Measurements from ENCODE around the gene ELOF1.

Gene ELOF1

GRCh38 chr19:11555246-11555645 is 3.8 kb downstream of the ELOF1 start:
- no peak for ATAC-seq
- TF ChIP-seq TCF4 (CRISPR knock-in tag; IDR thresholded peaks at IDR 0.05; ENCODE audit: borderline replicate concordance): no peak
- TF ChIP-seq PATZ1 (CRISPR knock-in tag; IDR thresholded peaks at IDR 0.05; ENCODE audit: borderline replicate concordance): no peak
- TF ChIP-seq, protein P1, sequence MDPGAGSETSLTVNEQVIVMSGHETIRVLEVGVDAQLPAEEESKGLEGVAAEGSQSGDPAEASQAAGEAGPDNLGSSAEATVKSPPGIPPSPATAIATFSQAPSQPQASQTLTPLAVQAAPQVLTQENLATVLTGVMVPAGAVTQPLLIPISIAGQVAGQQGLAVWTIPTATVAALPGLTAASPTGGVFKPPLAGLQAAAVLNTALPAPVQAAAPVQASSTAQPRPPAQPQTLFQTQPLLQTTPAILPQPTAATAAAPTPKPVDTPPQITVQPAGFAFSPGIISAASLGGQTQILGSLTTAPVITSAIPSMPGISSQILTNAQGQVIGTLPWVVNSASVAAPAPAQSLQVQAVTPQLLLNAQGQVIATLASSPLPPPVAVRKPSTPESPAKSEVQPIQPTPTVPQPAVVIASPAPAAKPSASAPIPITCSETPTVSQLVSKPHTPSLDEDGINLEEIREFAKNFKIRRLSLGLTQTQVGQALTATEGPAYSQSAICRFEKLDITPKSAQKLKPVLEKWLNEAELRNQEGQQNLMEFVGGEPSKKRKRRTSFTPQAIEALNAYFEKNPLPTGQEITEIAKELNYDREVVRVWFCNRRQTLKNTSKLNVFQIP (CRISPR knock-in tag; IDR thresholded peaks at IDR 0.05; ENCODE audit: borderline replicate concordance, low read depth): no peak
- TF ChIP-seq, protein P2, sequence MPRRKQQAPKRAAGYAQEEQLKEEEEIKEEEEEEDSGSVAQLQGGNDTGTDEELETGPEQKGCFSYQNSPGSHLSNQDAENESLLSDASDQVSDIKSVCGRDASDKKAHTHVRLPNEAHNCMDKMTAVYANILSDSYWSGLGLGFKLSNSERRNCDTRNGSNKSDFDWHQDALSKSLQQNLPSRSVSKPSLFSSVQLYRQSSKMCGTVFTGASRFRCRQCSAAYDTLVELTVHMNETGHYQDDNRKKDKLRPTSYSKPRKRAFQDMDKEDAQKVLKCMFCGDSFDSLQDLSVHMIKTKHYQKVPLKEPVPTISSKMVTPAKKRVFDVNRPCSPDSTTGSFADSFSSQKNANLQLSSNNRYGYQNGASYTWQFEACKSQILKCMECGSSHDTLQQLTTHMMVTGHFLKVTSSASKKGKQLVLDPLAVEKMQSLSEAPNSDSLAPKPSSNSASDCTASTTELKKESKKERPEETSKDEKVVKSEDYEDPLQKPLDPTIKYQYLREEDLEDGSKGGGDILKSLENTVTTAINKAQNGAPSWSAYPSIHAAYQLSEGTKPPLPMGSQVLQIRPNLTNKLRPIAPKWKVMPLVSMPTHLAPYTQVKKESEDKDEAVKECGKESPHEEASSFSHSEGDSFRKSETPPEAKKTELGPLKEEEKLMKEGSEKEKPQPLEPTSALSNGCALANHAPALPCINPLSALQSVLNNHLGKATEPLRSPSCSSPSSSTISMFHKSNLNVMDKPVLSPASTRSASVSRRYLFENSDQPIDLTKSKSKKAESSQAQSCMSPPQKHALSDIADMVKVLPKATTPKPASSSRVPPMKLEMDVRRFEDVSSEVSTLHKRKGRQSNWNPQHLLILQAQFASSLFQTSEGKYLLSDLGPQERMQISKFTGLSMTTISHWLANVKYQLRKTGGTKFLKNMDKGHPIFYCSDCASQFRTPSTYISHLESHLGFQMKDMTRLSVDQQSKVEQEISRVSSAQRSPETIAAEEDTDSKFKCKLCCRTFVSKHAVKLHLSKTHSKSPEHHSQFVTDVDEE (CRISPR knock-in tag; IDR thresholded peaks at IDR 0.05): no peak
- no peak for TF ChIP-seq SNAI2 (CRISPR knock-in tag; IDR thresholded peaks at IDR 0.05)
- no peak for TF ChIP-seq ARNTL (CRISPR knock-in tag; IDR thresholded peaks at IDR 0.05; ENCODE audit: borderline replicate concordance, low read depth)
- no peak for TF ChIP-seq CSDC2 (CRISPR knock-in tag; IDR thresholded peaks at IDR 0.05)
- TF ChIP-seq OSR1 (CRISPR knock-in tag; IDR thresholded peaks at IDR 0.05): no peak
- no peak for TF ChIP-seq ISL1 (CRISPR knock-in tag; IDR thresholded peaks at IDR 0.05)
- TF ChIP-seq ZNF8 (CRISPR knock-in tag; IDR thresholded peaks at IDR 0.05): no peak
- TF ChIP-seq, protein P3, sequence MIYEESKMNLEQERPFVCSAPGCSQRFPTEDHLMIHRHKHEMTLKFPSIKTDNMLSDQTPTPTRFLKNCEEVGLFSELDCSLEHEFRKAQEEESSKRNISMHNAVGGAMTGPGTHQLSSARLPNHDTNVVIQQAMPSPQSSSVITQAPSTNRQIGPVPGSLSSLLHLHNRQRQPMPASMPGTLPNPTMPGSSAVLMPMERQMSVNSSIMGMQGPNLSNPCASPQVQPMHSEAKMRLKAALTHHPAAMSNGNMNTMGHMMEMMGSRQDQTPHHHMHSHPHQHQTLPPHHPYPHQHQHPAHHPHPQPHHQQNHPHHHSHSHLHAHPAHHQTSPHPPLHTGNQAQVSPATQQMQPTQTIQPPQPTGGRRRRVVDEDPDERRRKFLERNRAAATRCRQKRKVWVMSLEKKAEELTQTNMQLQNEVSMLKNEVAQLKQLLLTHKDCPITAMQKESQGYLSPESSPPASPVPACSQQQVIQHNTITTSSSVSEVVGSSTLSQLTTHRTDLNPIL (CRISPR knock-in tag; IDR thresholded peaks at IDR 0.05; ENCODE audit: low read depth): no peak
- no peak for TF ChIP-seq ESRRG (CRISPR knock-in tag; IDR thresholded peaks at IDR 0.05)
- TF ChIP-seq GLIS3 (CRISPR knock-in tag; IDR thresholded peaks at IDR 0.05): no peak
- no peak for TF ChIP-seq TOX (CRISPR knock-in tag; IDR thresholded peaks at IDR 0.05; ENCODE audit: borderline replicate concordance)

DNA sequence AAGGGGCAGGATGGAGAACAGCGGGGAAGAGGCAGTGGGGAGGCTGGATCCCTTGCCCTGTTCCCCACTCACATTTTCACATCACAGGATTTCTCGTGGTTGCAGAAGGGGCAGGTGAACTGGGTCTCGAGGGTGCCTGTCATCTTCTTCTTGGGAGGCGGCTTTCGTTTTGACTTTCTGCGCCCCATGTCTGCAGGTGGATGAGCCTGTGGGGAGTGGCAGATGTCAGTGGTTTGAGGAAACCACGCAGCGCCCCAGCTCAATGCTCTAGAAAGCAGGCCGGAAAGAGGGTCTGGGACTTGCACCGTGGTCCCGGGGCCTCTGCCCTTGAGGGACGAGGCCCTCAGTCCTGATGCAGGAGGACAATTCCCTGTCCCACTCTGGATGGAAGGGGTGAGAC is 4.9 kb downstream of the ELOF1 start:
- TF ChIP-seq CSRNP3 (CRISPR knock-in tag; IDR thresholded peaks at IDR 0.05) (no peak), ESRRG (CRISPR knock-in tag; IDR thresholded peaks at IDR 0.05) (no peak), ISL1 (CRISPR knock-in tag; IDR thresholded peaks at IDR 0.05) (no peak), GLIS3 (CRISPR knock-in tag; IDR thresholded peaks at IDR 0.05) (no peak), TCF4 (CRISPR knock-in tag; IDR thresholded peaks at IDR 0.05; ENCODE audit: borderline replicate concordance) (no peak), PATZ1 (CRISPR knock-in tag; IDR thresholded peaks at IDR 0.05; ENCODE audit: borderline replicate concordance) (no peak), ZNF565 (CRISPR knock-in tag; conservative IDR thresholded peaks at IDR 0.05; ENCODE audit: low read depth) (no peak), PPARA (CRISPR knock-in tag; IDR thresholded peaks at IDR 0.05; ENCODE audit: borderline replicate concordance) (no peak), ZFP3 (CRISPR knock-in tag; IDR thresholded peaks at IDR 0.05) (no peak)
- ATAC-seq: no peak

All from SK-N-SH treated with all-trans-retinoic acid at 6 μM for 48 hours (cell line).